Ovary (tissue), 9 donors: ENCODE data around the gene CHD3. TPM values are rescaled to one million over a fixed set of nuclear protein-coding genes. Genes with fewer than 3 reads are reported as not detected.

ENCODE experiments used
- DNase-seq, 5 donors: peaks; one replicate each; pipeline ENCODE4 v3.0.0-alpha.2; 2019 to 2020
- H3K27ac ChIP-seq, 2 donors: fragments of 200-600 bp; one replicate each; pipeline versions ENCODE4 v1.5.1 to v1.8.0; 2019 to 2022
- H3K27me3 ChIP-seq: fragments of 200-600 bp; one replicate; pipeline ENCODE4 v1.8.0; 2022
- H3K36me3 ChIP-seq: fragments of 200-600 bp; sonication (generic); one replicate; pipeline ENCODE4 v1.5.1; 2019
- H3K4me1 ChIP-seq: one replicate; pipeline ENCODE4 v1.8.1; 2013; ENCODE audit warnings: mild to moderate bottlenecking, moderate library complexity; ENCODE audit not compliant: insufficient read depth
- H3K4me3 ChIP-seq: fragments of 200-600 bp; sonication (generic); one replicate; pipeline ENCODE4 v1.5.1; 2017
- H3K9me3 ChIP-seq, 2 donors: fragments of 200-600 bp in 1 of 2; sonication (generic) in 1 of 2; one replicate each; pipeline versions ENCODE4 v1.5.1 to v1.8.1; 2013 to 2019; ENCODE audit warnings: mild to moderate bottlenecking in 1 of 2, moderate library complexity in 1 of 2
- CTCF ChIP-seq, 3 donors: fragments of 450-650 bp in 2 of 3; fragments of 200-600 bp in 1 of 3; IDR thresholded peaks; one replicate each; pipeline versions ENCODE4 v1.5.1 to v1.8.0; 2016 to 2022; ENCODE audit warnings: antibody characterized with exemption in 3 of 3, mild to moderate bottlenecking in 1 of 3
- EP300 ChIP-seq: sonication (generic); formaldehyde crosslinking; IDR thresholded peaks from one replicate; pipeline ENCODE4 v1.6.1; 2017; ENCODE audit warnings: antibody characterized with exemption
- POLR2A ChIP-seq: fragments of 450-650 bp; IDR thresholded peaks from one replicate; pipeline ENCODE4 v1.6.1; 2017; ENCODE audit warnings: antibody characterized with exemption, mild to moderate bottlenecking, moderate library complexity
- WGBS, 3 donors: extraction: QIAGEN DNeasy Blood & Tissue Kit in 1 of 3; methylation state at CpG; one replicate each; pipeline versions ENCODE4 v1.1.5 to v1.1.7; 2013 to 2017; 5-methylcytosine and 5-hydroxymethylcytosine counted together
- intact Hi-C, 4 donors: fragments of 100-400 bp; cut with DNase I; formaldehyde crosslinking; loops; one replicate each; pipeline versions ENCODE4 v1.11.0 to v1.15.1; 2022 to 2023
- polyA plus RNA-seq, 2 donors: library from polyadenylated mRNA; stranded (reverse); fragments of 200-250 nt in 1 of 2; fragments of 350-450 nt in 1 of 2; fragmentation: Illumina TruSeq in 1 of 2; extraction: RNeasy Lipid Tissue Mini Kit (QIAGEN cat#74804) in 1 of 2; gene quantifications; one replicate each; pipeline ENCODE4 v1.2.3, GENCODE V29; 2013 to 2014
- total RNA-seq, 7 donors: library from RNA; depleted of rRNA in 2 of 7; stranded (reverse); fragments of >200 nt in 2 of 7; fragmentation: NEBNext Ultra II Directional in 3 of 7; extraction: Animal tissue kit (Norgen Biotek cat#: 25700) in 3 of 7; gene quantifications; one replicate each; pipeline versions ENCODE4 v1.1.0 to v1.2.4, GENCODE V29; 2016 to 2023
- donor health status: DM: no; HTN: no; CAD: no; lungs with moderate emphysema.
- donor health status: DM: no; HTN: no; CAD: no.
- donor health status: Bipolar disorder and iron deficiency.
- donor health status: DM: yes; HTN: yes; CAD: no.
- donor health status: DM: no; HTN: no; CAD: no.
- donor health status: DM: yes; HTN: yes; CAD: no.

CHD3 gene
- total and polyA plus RNA-seq, 9 donors, result 65.7 to 145 (median 100) TPM

- Histone ChIP-seq H3K4me3 (no peak overlapping the region), H3K27me3 (no peaks in the 10 kb centered on the region), H3K9me3 (no peaks in the 10 kb centered on the region), H3K27ac (no peak overlapping the region), H3K36me3 (no peaks in the 10 kb centered on the region), H3K4me1 (no peaks in the 10 kb centered on the region)
- DNase-seq, result no peak
- WGBS, 3 donors, result 85 to 88% (median 86%) methylated on average over 29 of the region's 29 CpGs
- no peak for TF ChIP-seq POLR2A
- no peak for TF ChIP-seq EP300
- no peak for TF ChIP-seq CTCF (IDR thresholded peaks at IDR 0.05)
- intact Hi-C loops, result no loop called here
These were observed 20.5 kb downstream of the CHD3 start for GRCh38 chr17:7909089-7909488.

GRCh38 chr17:7910281-7910680 lies 21.7 kb downstream of the CHD3 start:
- H3K27me3 ChIP-seq, result no peaks in the 10 kb centered on the region
- TF ChIP-seq POLR2A (no peak), EP300 (no peak), CTCF (IDR thresholded peaks at IDR 0.05) (no peak)
- intact Hi-C loops, result loop anchor here in 3 of 4 donors (5.0 kb wide), 1 partner anchor 77 kb away; no protein-coding TSS in a partner anchor
- no peak overlapping the region for H3K27ac ChIP-seq
- H3K9me3 ChIP-seq, result no peaks in the 10 kb centered on the region
- no peaks in the 10 kb centered on the region for H3K36me3 ChIP-seq
- WGBS, 3 donors, result 91 to 93% (median 91%) methylated on average over 15 of the region's 15 CpGs
- no peak for DNase-seq
- no peak overlapping the region for H3K4me3 ChIP-seq
- H3K4me1 ChIP-seq, result peaks cover 2% of the 10 kb centered on the region

- intact Hi-C loops, result loop anchor here in 3 of 4 donors (5.0 kb wide), 1 partner anchor 77 kb away; no protein-coding TSS in a partner anchor
- no peak overlapping the region for H3K4me3 ChIP-seq
- WGBS, 3 donors, result 87 to 94% (median 92%) methylated on average over 13 of the region's 13 CpGs
- TF ChIP-seq CTCF (IDR thresholded peaks at IDR 0.05), result no peak
- TF ChIP-seq POLR2A, result no peak
- no peak for TF ChIP-seq EP300
- DNase-seq, result no peak
- H3K27ac ChIP-seq, result no peak overlapping the region
- H3K4me1 ChIP-seq, result peaks cover 2% of the 10 kb centered on the region
- H3K27me3 ChIP-seq, result no peaks in the 10 kb centered on the region
- no peaks in the 10 kb centered on the region for H3K36me3 ChIP-seq
- no peaks in the 10 kb centered on the region for H3K9me3 ChIP-seq
These were observed 22.1 kb downstream of the CHD3 start for GRCh38 chr17:7910711-7911110.

- WGBS, 3 donors, result 52 to 61% (median 61%) methylated on average over 9 of the region's 9 CpGs
- Histone ChIP-seq H3K4me1 (peaks cover 2% of the 10 kb centered on the region), H3K4me3 (no peak overlapping the region), H3K9me3 (no peaks in the 10 kb centered on the region), H3K27me3 (no peaks in the 10 kb centered on the region), H3K36me3 (no peaks in the 10 kb centered on the region), H3K27ac (no peak overlapping the region)
- no peak for DNase-seq
- TF ChIP-seq CTCF (IDR thresholded peaks at IDR 0.05) (no peak), POLR2A (no peak), EP300 (no peak)
- intact Hi-C loops, result loop anchor here in 3 of 4 donors (5.0 kb wide), 1 partner anchor 76 kb away; no protein-coding TSS in a partner anchor
These were observed 22.5 kb downstream of the CHD3 start for GRCh38 chr17:7911116-7911515.
